ENCODE measurements around the gene NIPA2.

- TF ChIP-seq CTCF (IDR thresholded peaks at IDR 0.05), result no peak
- no peak for TF ChIP-seq POLR2A (IDR thresholded peaks at IDR 0.05)
Measured at GRCh38 chr15:22874256-22874655, 35.8 kb downstream of the NIPA2 start.
